ENCODE results near the gene RHOA. TPM values are rescaled to one million over a fixed set of nuclear protein-coding genes. Genes with fewer than 3 reads are reported as not detected.
A peak's percentile ranks its signal among the peaks of the same experiment; 100 is the strongest.

RHOA gene
- 100 to 1,000 TPM; 247 to 279 (median 269) TPM for total RNA-seq
- total RNA-seq (2013), result 236 TPM
- total RNA-seq, result 118 to 246 (median 175) reads per million in 29 experiments

DNA sequence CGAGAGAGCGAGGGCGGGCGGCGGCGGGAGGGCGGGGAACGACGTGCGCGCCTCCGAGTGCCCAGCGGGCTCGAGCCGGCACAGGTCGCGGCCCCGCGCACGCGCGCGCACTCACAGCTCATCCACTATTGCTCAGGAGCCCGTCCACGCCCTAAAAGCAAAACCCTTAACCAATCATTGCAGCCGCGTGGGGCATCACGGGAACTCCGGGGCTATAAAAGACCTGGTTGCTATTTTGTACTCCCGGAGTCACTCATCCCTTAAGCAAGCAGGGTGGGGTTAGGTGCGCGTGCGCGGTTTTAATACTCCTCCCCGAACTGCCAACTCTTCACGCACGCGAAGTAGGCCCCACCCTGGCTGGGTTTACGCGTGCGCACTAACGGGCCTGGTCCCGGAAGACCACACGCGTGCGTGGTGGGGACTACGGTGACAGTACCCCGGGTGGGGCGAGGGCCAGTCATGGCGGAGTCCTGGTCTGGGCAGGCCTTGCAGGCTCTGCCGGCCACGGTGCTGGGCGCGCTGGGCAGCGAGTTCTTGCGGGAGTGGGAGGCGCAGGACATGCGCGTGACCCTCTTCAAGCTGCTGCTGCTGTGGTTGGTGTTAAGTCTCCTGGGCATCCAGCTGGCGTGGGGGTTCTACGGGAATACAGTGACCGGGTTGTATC, at the start of gene RHOA, which contains the start of gene TCTA:
Gene RHOA (minus strand): TSS at position 9 of the 664 bp plus-strand sequence. CDS start 36,387 bp downstream, outside the sequence.
Gene TCTA (plus strand): TSS at position 456 of the 664 bp plus-strand sequence. CDS start 4 bp downstream, at position 460.
- POLR2A ChIA-PET, result interaction anchor here (0.5 to 1.2 kb wide), 8 partner anchors 17 to 312 kb away, joined by 3 to 8 read pairs (median 4); partner anchors contain the start of genes DAG1 (in 1 of the 2), NICN1 (in 1 of the 2), USP19 (in 1 of the 2) and USP4 (in 1 of the 2)
- peak; percentile 86 to 90 (median 88) for ATAC-seq (replicated peaks in 1 of 4)

DNA sequence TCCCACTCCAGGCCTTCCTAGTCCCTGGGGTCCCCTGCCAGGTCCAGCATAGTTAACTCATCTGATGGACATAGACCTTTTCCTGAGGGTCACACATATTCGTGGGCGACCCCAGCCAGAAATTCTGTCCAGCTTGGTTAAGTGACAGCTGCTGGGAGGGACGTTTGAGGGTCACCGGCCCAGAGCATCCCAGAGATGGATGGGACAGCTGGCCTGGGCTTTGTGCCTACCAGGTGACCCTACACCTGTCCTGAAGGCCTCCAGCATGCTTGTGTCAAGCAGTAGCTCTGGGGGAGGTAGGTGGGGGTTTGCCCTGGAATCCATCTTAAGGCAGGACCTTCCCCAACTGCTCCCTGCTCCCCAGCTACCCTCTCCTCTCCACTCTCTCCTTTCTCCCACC, 49.2 kb upstream of the RHOA start:
- no peaks in the 10 kb centered on the region for H3K27me3 ChIP-seq (replicated peaks in 1 of 2; ENCODE audit: control insufficient read depth in 2 of 2, extremely low read depth in 1 of 2, insufficient read depth in 2 of 2, low read length in 1 of 2)
- H3K36me3 ChIP-seq (ENCODE audit: control insufficient read depth in 2 of 2, extremely low read depth in 1 of 2, insufficient read depth in 1 of 2, low read length in 1 of 2), result no peaks in the 10 kb centered on the region
- no peak overlapping the region for H3K27ac ChIP-seq (ENCODE audit: low read length)
- Mint-ChIP-seq H3K36me3 (no peaks in the 10 kb centered on the region), H3K4me1 (no peaks in the 10 kb centered on the region), H3K27me3 (no peaks in the 10 kb centered on the region), H3K27ac (no peak overlapping the region), H3K9me3 (no peaks in the 10 kb centered on the region), H3K4me3 (no peak overlapping the region)
- ChIA-PET POLR2A (no interaction called here), CTCF (no interaction called here)
- ATAC-seq (replicated peaks in 1 of 4), result no peak
- H3K4me3 ChIP-seq (ENCODE audit: control insufficient read depth in 1 of 2, extremely low read depth in 1 of 2, low read length in 1 of 2), result no peak overlapping the region
- DNase-seq, result no peak
- 82% methylated on average over 4 of the region's 4 CpGs for WGBS (ENCODE audit: insufficient coverage)
- H3K9me3 ChIP-seq, result no peaks in the 10 kb centered on the region
- H3K4me1 ChIP-seq (ENCODE audit: control insufficient read depth in 1 of 2, extremely low read depth in 1 of 2, insufficient read depth in 2 of 2, low read length in 2 of 2), result no peaks in the 10 kb centered on the region

More for the DNA sequence above, at the start of gene RHOA, which contains the start of gene TCTA:
- no peaks in the 10 kb centered on the region for H3K27me3 ChIP-seq (replicated peaks in 1 of 2; ENCODE audit: control insufficient read depth in 2 of 2, extremely low read depth in 1 of 2, insufficient read depth in 2 of 2, low read length in 1 of 2)
- Mint-ChIP-seq H3K27ac (peak within 1 kb of the TSS; percentile 95 to 96), H3K4me1 (peaks cover 71 to 79% (median 73%) of the 10 kb centered on the region in 3 donors), H3K4me3 (peak within 1 kb of the TSS; percentile 88 to 94 (median 91)), H3K27me3 (no peaks in the 10 kb centered on the region), H3K9me3 (no peaks in the 10 kb centered on the region), H3K36me3 (peaks cover 3% of the 10 kb centered on the region)
- CTCF ChIA-PET, result interaction anchor here (0.7 to 2.3 kb wide), 5 partner anchors 14 to 117 kb away, joined by 3 to 23 read pairs (median 5); partner anchors contain the start of gene USP4 (in 1 of the 2)
- peak within 1 kb of the TSS; percentile 95 for H3K27ac ChIP-seq (ENCODE audit: low read length)
- peaks cover 0 to 6% of the 10 kb centered on the region in 2 donors for H3K36me3 ChIP-seq (ENCODE audit: control insufficient read depth in 2 of 2, extremely low read depth in 1 of 2, insufficient read depth in 1 of 2, low read length in 1 of 2)
- DNase-seq, result peak; percentile 95 to 100 (median 99)
- H3K4me1 ChIP-seq (ENCODE audit: control insufficient read depth in 1 of 2, extremely low read depth in 1 of 2, insufficient read depth in 2 of 2, low read length in 2 of 2), result peaks cover 45 to 75% of the 10 kb centered on the region in 2 experiments
- no peaks in the 10 kb centered on the region for H3K9me3 ChIP-seq
- peak within 1 kb of the TSS; percentile 85 to 94 for H3K4me3 ChIP-seq (ENCODE audit: control insufficient read depth in 1 of 2, extremely low read depth in 1 of 2, low read length in 1 of 2)
- under 1% methylated on average over 60 of the region's 62 CpGs for WGBS (ENCODE audit: insufficient coverage)

DNA sequence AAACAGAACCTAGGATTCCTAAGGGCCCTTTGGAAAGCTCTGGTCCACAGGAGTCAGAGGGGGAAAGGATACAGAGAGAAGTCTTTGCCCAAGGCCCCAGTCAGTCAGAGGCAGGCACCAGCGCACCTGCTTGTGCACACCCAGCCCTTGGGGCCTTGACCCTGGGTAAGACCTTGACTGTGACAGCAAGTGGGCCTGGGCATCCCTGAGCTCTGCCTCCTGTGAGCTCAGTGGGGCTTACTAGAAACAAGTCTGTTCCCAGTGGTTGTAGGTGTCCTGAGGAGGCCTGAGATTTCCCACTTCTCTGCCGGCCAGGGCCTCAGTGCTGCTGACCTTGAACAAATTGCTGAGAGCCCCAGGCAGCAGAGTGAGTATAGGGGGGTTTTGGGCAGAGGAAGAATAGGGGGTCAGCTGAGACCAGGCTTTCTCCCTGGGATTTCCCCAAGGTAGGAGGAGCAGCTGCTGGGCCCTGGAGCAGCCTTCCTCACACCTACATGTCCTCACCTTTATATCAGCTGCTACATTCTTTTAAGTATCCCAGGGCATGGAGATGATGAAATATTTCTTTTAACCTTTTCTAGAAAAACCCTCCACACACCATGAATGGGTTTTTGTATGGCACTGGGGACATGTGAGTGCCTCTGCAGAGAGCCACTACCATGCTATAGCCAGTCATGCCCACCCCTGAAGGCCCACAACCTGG, 48.6 kb upstream of the RHOA start:
- H3K27me3 ChIP-seq (replicated peaks in 1 of 2; ENCODE audit: control insufficient read depth in 2 of 2, extremely low read depth in 1 of 2, insufficient read depth in 2 of 2, low read length in 1 of 2), result no peaks in the 10 kb centered on the region
- Mint-ChIP-seq H3K9me3 (no peaks in the 10 kb centered on the region), H3K4me3 (no peak overlapping the region), H3K27ac (no peak overlapping the region), H3K27me3 (no peaks in the 10 kb centered on the region), H3K4me1 (no peaks in the 10 kb centered on the region), H3K36me3 (no peaks in the 10 kb centered on the region)
- CTCF ChIA-PET, result no interaction called here
- no peaks in the 10 kb centered on the region for H3K36me3 ChIP-seq (ENCODE audit: control insufficient read depth in 2 of 2, extremely low read depth in 1 of 2, insufficient read depth in 1 of 2, low read length in 1 of 2)
- POLR2A ChIA-PET, result interaction anchor here in 1 of 2 donors (0.5 kb wide), 1 partner anchor 30 kb away, joined by 3 read pairs; no protein-coding TSS in a partner anchor
- no peak overlapping the region for H3K4me3 ChIP-seq (ENCODE audit: control insufficient read depth in 1 of 2, extremely low read depth in 1 of 2, low read length in 1 of 2)
- no peak overlapping the region for H3K27ac ChIP-seq (ENCODE audit: low read length)
- H3K4me1 ChIP-seq (ENCODE audit: control insufficient read depth in 1 of 2, extremely low read depth in 1 of 2, insufficient read depth in 2 of 2, low read length in 2 of 2), result no peaks in the 10 kb centered on the region
- H3K9me3 ChIP-seq, result no peaks in the 10 kb centered on the region
- ATAC-seq (replicated peaks in 1 of 4) (no peak), DNase-seq (no peak)
- 88% methylated on average over 2 of the region's 2 CpGs for WGBS (ENCODE audit: insufficient coverage)

DNA sequence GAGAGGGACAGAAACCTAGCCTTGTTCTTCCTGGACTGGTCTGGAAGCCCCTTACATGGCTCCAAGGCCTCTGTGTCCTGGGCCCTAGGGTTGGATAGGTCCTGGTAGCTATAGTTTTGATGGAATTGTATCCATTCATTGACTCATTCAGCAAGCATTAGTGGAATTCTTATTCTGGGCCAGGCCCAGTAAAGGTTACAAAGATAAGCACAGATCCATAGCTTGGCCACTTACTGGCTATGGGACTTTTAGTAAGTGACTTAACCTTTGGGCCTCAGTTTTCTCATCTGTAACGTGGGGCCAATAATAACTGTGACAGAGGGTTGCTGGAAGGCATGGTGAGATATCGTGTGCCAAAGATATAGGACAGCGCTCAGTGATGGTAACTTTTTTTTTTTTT, 44.7 kb upstream of the RHOA start:
- ATAC-seq (replicated peaks in 1 of 4) (no peak), DNase-seq (no peak)
- Mint-ChIP-seq H3K36me3 (no peaks in the 10 kb centered on the region), H3K4me3 (no peak overlapping the region), H3K27me3 (no peaks in the 10 kb centered on the region), H3K27ac (no peak overlapping the region), H3K4me1 (no peaks in the 10 kb centered on the region), H3K9me3 (no peaks in the 10 kb centered on the region)
- H3K4me3 ChIP-seq (ENCODE audit: control insufficient read depth in 1 of 2, extremely low read depth in 1 of 2, low read length in 1 of 2), result no peak overlapping the region
- no peak overlapping the region for H3K27ac ChIP-seq (ENCODE audit: low read length)
- no peaks in the 10 kb centered on the region for H3K36me3 ChIP-seq (ENCODE audit: control insufficient read depth in 2 of 2, extremely low read depth in 1 of 2, insufficient read depth in 1 of 2, low read length in 1 of 2)
- H3K27me3 ChIP-seq (replicated peaks in 1 of 2; ENCODE audit: control insufficient read depth in 2 of 2, extremely low read depth in 1 of 2, insufficient read depth in 2 of 2, low read length in 1 of 2), result no peaks in the 10 kb centered on the region
- ChIA-PET POLR2A (no interaction called here), CTCF (interaction anchor here in 1 of 2 donors (0.6 kb wide), 1 partner anchor 52 kb away, joined by 4 read pairs; no protein-coding TSS in a partner anchor)
- H3K4me1 ChIP-seq (ENCODE audit: control insufficient read depth in 1 of 2, extremely low read depth in 1 of 2, insufficient read depth in 2 of 2, low read length in 2 of 2), result no peaks in the 10 kb centered on the region
- 94% methylated on average over 3 of the region's 3 CpGs for WGBS (ENCODE audit: insufficient coverage)
- H3K9me3 ChIP-seq, result no peaks in the 10 kb centered on the region

DNA sequence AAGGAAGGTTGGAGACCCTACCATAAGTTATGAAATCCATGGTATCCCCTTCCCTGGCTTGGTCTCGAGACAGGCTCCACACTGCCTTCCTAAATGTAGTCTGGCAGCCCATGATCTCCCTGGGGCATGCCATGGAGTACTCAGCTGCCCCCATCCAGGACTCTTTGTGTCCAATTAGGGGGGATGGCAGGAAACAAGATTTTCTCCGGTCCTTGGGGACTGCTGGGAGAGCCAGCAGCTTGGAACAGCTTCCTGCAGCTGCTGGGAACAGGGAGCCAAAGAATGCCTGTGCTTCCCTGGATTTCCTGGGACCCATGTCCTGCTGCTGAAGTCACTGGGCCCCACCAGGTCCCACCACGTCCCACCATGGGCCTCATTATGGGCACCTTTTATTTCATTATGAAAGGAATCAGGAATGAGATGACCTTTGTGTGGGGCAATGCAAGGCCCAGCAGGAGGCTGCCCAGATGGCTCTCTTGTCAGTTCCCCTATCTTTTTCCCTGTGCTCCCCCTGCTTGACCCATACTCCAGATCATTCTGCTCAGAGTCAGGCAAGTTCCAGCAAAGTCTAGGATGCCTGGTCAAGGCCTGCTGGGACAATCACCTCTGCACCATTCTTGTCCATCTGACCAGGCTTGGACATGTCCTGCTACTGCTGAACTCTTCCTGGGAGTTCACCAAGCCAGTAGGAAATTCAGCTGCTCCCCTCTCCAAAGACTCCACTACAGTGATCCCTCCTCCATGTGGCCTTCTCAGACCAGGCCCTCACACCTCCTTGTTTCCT, 43.3 kb upstream of the RHOA start:
- no peaks in the 10 kb centered on the region for H3K4me1 ChIP-seq (ENCODE audit: control insufficient read depth in 1 of 2, extremely low read depth in 1 of 2, insufficient read depth in 2 of 2, low read length in 2 of 2)
- H3K36me3 ChIP-seq (ENCODE audit: control insufficient read depth in 2 of 2, extremely low read depth in 1 of 2, insufficient read depth in 1 of 2, low read length in 1 of 2), result no peaks in the 10 kb centered on the region
- Mint-ChIP-seq H3K27ac (no peak overlapping the region), H3K27me3 (no peaks in the 10 kb centered on the region), H3K9me3 (no peaks in the 10 kb centered on the region), H3K4me3 (no peak overlapping the region), H3K36me3 (no peaks in the 10 kb centered on the region), H3K4me1 (no peaks in the 10 kb centered on the region)
- WGBS (ENCODE audit: insufficient coverage), result 86% methylated on average over 1 of the region's 3 CpGs
- ATAC-seq (replicated peaks in 1 of 4) (no peak), DNase-seq (no peak)
- no peak overlapping the region for H3K27ac ChIP-seq (ENCODE audit: low read length)
- CTCF ChIA-PET, result interaction anchor here in 1 of 2 donors (0.5 kb wide), 1 partner anchor 1826 kb away, joined by 7 read pairs; no protein-coding TSS in a partner anchor
- POLR2A ChIA-PET, result no interaction called here
- H3K27me3 ChIP-seq (replicated peaks in 1 of 2; ENCODE audit: control insufficient read depth in 2 of 2, extremely low read depth in 1 of 2, insufficient read depth in 2 of 2, low read length in 1 of 2), result no peaks in the 10 kb centered on the region
- no peak overlapping the region for H3K4me3 ChIP-seq (ENCODE audit: control insufficient read depth in 1 of 2, extremely low read depth in 1 of 2, low read length in 1 of 2)
- H3K9me3 ChIP-seq, result no peaks in the 10 kb centered on the region

DNA sequence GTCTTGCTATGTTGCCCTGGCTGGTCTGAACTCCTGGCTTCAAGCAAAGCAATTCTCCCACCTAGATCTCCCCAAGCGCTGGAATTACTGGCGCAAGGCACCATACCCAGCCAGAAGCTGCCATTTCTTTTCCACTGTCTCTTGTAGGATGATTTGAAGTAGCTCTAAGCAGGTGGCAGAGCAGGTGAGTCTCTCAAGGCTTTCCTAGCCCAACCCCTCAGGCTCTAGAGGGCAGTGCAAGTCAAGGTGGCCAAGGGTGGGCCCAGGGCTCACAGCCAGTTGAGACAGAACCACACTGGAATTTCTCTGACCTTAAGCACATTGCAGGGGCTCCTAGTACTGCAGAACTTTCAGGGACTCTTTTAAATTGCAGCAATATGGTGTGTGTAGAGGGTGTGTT, 42.7 kb upstream of the RHOA start:
- CTCF ChIA-PET, result no interaction called here
- POLR2A ChIA-PET, result interaction anchor here (0.6 to 0.7 kb wide), 2 partner anchors 111 to 374 kb away, joined by 3 read pairs; no protein-coding TSS in a partner anchor
- no peaks in the 10 kb centered on the region for H3K9me3 ChIP-seq
- WGBS (ENCODE audit: insufficient coverage), result no CpG with 5 or more reads among the region's 2 CpGs
- no peak for DNase-seq
- H3K4me3 Mint-ChIP-seq, result no peak overlapping the region
- peak in 1 of 4 experiments; percentile 56 for ATAC-seq (replicated peaks in 1 of 4)
- H3K27me3 Mint-ChIP-seq, result no peaks in the 10 kb centered on the region
- H3K36me3 ChIP-seq (ENCODE audit: control insufficient read depth in 2 of 2, extremely low read depth in 1 of 2, insufficient read depth in 1 of 2, low read length in 1 of 2), result no peaks in the 10 kb centered on the region
- H3K27ac ChIP-seq (ENCODE audit: low read length), result no peak overlapping the region
- no peak overlapping the region for H3K27ac Mint-ChIP-seq
- no peaks in the 10 kb centered on the region for H3K4me1 Mint-ChIP-seq
- no peaks in the 10 kb centered on the region for H3K9me3 Mint-ChIP-seq
- no peaks in the 10 kb centered on the region for H3K4me1 ChIP-seq (ENCODE audit: control insufficient read depth in 1 of 2, extremely low read depth in 1 of 2, insufficient read depth in 2 of 2, low read length in 2 of 2)
- H3K4me3 ChIP-seq (ENCODE audit: control insufficient read depth in 1 of 2, extremely low read depth in 1 of 2, low read length in 1 of 2), result no peak overlapping the region
- H3K36me3 Mint-ChIP-seq, result no peaks in the 10 kb centered on the region
- H3K27me3 ChIP-seq (replicated peaks in 1 of 2; ENCODE audit: control insufficient read depth in 2 of 2, extremely low read depth in 1 of 2, insufficient read depth in 2 of 2, low read length in 1 of 2), result no peaks in the 10 kb centered on the region

All from T-cell (primary cell).